Stimulated activated CD4-positive, alpha-beta T cell treated with anti-CD3 and anti-CD28 coated beads, Interleukin-4, amount 100 ng/mL, for 4 hours (primary cell): ENCODE measurements around the gene MEGF11.

Source experiments
- DNase-seq, 2 experiments: peaks; one replicate each; pipeline ENCODE4 v3.0.0-alpha.2; 2020

Gene MEGF11

DNA sequence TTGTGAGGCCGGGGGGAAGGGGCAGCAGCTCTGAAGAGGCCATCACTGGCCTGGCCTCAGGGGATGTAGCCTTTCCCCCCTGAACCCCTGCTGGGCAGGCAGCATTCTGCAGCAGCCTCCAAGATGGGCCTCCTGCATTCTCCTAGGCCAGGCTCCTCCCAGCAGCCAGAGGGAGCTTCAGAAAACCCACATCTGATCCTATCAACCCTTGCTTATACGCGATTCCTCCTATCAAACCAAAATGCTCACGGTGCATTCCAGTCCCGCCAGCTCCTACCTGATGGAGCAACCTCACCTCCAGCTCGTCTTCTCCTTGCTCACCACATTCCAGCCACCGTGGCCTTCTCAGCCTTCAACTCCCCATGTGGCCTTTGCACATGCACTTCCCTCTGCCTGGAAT is 85.7 kb downstream of the MEGF11 start:
- no peak for DNase-seq

DNA sequence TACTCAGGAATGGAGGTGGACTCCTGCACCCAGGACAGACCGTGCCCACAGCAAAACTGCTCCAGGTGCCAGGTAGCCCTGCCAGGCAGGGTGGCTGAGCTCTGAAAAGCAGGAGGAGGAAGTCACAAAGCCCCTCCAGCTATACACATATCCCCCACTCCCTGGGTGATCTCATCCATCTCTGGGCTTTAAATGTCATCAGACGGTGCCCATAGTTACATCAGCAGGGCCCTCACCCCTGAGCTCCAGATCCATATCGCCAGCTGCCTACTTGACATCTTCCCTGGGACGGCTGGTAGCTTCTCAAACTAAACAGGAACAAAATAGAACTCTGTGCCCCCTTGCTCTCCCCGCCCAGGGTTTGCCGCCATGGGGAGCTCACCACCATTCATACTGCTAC is 87.7 kb downstream of the MEGF11 start:
- DNase-seq, result no peak

- DNase-seq, result no peak
Measured at GRCh38 chr15:66164788-66165187, 88.8 kb downstream of the MEGF11 start.

DNA sequence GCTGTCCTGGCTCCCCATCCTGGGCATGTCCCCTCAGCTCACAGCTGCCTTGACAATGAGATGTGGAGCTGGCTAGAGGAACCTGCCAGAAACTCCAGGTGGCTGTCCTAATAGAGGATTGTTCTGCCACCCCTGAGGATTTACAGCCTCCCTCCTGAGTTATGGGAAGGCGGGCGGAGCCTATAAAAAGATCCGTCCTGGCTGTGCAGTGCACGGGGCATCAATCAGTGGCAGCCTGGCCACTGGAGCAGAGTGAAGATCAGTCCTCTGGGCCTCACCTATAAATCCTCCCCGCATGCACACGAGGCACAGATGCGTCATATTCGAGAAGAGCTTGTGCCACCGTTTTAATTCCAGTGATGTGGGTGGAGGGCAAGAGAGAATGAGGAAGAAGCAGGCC is 90.0 kb downstream of the MEGF11 start:
- DNase-seq, result no peak

GRCh38 chr15:66162286-66162685 is 91.3 kb downstream of the MEGF11 start:
- DNase-seq, result no peak

GRCh38 chr15:66161575-66162118 is 91.9 kb downstream of the MEGF11 start:
- no peak for DNase-seq

GRCh38 chr15:66161108-66161507 is 92.4 kb downstream of the MEGF11 start:
- DNase-seq, result no peak

GRCh38 chr15:66157507-66157906 is 96.0 kb downstream of the MEGF11 start:
- no peak for DNase-seq

DNA sequence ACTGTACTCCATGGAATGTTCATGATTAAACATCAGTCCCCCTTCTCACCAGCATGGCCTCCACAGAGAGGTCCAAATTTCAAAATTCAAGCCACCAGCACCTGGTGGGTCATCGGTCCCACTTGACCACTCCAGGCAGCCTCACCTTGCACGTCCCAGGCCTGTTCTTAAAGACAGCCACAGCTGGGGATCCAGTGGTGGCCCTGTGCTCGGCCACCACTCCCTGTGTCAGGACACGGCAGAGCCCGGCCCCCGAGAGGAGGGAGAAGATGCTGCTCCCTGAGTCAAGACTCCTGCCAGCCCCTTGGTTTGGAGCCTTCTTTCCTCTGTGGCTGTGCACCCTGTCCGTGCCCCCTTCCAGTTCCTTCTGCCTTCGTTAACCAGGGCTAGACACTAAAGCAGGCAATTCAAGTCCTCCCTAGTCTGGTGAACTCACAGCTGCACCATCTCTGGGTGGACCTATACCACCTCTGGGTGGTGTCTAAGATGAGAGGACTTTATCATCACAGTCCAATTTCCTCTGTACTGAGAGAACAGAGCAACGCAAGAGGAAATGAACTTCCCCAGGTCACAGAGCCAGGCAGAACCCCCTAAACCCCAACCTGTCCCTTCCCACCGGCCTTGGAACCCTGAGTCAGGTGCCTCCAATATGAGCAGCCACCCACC is 97.1 kb downstream of the MEGF11 start:
- DNase-seq, result no peak

DNA sequence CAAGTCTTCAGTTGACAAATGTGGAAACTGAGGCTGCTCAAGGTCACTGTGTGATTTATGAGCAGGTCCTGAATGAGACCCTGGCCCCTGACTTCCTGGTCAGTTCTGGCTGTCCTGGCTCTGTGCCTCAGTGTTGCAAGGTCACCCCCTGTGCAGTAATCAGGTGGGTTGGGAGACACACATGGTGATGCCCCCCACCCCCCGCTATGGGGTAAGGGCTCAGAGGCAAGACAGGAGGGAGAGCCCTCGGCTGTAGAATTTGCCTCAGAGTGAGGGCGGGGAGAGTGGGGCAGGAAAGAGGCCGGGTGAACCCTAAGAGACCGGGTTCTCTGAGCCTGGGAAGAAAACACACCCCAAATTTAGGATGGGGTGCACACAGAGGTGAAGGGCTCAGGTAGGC is 98.5 kb downstream of the MEGF11 start:
- DNase-seq, result no peak

DNA sequence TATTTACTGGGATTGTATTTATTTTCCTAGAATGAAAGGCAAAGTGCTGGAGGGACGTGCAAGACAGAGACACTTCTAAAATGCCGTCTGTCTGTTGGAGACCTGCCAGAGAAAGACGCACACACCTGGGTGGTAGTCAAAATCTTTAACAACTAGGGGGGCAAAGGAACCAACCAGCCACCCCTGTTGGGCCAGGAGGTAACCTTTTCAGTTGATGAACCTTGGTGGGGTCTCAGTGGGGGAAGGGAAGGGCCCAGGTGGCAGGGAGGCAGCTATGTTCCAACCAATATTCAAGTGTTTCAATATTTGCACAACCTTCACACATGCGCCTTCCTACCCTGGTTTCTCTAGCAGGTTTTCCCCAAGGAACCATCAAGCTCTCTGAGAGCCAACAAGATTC is 99.0 kb downstream of the MEGF11 start:
- no peak for DNase-seq

DNA sequence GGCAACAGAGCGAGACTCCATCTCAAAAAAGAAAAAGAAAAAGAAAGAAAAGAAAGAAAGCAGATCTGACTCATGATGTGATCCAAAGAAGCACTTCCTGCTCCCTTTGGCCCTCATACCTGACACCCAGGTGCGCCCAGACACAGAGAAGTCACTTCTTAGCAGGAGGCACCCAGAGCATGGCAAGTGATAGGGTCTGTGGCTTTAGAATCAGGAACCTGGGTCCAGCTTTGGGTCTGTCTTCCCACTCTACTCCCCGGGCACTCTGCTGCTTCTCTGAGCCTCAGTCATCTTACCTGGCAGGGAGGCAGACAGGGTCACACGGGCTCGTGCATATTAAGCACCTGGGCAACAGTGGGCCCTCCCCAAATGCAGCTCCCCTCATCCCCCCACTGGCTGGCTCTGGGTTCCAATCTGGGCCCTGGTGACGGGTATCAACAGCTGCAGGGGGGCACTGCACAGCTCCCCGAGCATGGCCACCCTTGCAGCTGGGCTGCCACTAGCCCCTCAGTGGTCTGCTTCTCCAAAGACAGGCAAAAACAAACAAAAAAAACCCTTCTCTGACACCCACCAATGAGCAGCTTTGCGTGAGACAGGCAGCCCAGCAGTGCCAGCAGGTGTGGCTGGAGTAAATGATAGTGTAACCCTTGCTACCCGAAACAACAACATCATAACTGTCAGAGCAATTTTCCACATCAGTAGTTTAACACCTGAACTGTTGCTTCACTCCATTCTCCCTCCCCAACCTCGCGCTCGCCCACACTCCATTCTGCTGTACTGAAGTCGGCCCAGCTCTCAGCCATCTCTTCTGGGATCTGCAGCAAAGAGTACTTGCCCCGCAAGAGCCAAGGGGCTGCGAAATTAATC is 99.8 kb downstream of the MEGF11 start:
- DNase-seq, result no peak

- DNase-seq, result no peak
Measured at GRCh38 chr15:66152650-66153049, 100.9 kb downstream of the MEGF11 start.

- DNase-seq, result no peak
Measured at GRCh38 chr15:66151809-66152208, 101.7 kb downstream of the MEGF11 start.

DNA sequence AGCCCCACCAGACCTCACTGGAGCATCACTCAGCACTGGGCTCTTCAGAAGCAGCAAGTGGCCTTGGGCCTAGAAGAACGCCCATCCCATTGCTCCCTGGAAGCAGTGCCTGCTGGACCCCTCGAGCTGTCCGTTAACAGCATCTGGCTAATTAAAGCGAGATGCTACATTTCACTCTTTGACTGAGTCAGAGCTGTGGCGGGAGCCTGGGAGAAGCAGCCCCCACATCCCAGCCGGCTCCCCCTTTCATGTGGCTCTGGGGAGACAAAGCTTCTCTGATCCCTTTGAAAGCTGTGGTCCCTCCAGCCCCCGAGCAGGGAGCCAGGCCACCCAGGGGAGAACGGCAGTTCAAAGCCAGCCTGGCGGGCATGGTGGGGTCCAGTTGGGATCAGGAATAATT is 103.7 kb downstream of the MEGF11 start:
- no peak for DNase-seq

DNA sequence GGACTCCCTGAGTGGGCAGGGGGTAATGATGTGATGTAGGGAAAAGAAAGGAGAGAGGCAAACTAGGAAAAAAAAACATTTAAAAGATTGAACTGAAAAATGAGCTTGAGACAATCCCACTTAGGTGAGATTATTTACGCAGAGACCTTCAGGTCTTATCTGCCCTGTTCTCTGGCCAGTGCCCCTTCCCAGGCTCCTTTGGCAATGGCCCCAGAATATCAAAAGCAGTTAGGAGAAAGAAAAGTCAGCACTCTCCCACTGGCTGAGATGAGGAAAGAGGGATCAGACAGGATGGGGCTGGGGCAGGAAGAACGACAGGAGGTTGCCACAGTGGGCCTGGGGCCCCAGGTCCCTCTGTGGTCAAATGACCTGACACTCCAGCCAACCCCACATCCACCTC is 105.4 kb downstream of the MEGF11 start:
- no peak for DNase-seq

DNA sequence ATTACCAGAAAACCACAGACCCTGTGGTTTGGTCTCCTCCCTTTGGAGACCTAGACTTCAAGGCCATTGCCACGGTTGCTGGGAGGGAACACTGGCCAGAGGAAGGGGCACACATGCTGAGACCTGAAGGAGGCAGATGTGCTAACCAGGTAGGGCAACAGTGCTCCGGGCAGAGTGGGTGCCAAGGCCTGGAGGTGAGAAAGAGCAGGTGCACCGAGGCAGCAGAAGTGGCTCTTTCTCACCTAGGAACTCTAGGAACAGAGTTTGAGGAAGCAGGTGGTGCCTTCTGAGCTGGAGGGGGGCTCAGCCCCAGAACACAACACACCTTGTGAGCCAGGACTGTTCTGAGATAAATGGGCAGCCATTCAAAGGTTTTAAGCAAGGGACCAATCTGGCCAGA is 106.1 kb downstream of the MEGF11 start:
- DNase-seq, result no peak

GRCh38 chr15:66145726-66146182 is 107.8 kb downstream of the MEGF11 start:
- DNase-seq, result no peak

DNA sequence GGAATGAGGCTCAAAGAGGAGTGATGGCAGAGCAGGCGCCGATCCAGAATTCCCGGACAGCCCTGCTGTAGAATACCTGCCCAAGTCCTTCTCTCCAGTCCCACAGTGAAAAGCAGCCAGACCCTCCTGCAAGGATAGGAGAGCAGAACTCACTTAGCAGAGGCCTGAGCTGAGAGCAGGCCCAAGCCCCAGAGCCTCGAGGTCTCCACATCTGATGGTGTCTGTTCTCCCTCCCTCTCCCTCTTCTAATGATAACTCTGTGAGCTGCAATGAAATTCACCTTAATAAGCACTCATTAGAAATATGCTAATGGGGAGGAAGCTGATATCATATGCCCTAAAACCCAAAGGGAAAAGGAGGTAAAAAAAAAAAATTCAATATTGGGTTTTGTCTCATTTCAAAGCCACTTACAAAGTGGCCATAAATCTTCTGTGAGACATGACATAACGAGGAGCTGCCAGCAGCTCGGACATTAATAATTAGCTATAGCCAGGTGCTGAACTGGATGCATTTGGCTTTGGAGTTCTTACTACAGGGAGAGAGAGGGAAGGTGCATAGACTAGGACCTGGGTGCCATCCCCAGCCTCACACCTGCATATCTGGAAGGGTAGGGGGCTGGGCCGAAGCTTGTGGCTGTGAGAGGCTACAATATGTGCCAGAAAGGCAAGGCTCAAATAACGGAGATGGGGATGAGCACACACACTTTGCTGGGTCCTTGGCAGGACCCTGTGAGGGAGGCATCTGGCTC is 108.4 kb downstream of the MEGF11 start:
- no peak for DNase-seq

DNA sequence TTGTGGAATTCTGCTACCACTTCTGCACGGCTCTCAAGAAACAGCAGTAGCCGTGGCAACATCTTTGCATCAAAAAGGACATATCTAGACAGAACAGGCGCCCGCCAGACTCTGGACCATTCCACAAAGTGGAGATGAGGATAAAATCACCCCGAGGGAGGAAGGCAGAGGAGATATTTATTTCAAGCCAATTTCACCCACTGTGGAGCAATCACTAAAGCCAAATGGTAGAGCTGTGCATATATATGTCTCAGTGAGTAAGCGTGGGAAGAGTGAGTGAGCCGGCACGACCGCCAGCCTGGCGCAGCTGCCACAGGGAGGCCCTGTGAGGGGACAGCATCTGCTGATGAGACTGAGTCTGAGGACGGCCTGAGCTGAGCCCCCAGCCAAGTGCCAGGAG is 111.3 kb downstream of the MEGF11 start:
- DNase-seq, result no peak

GRCh38 chr15:66139591-66140207 is 113.9 kb downstream of the MEGF11 start:
- DNase-seq, result no peak

GRCh38 chr15:66138892-66139590 is 114.5 kb downstream of the MEGF11 start:
- no peak for DNase-seq
